ENCODE measurements around the gene VILL. TPM values are rescaled to one million over a fixed set of nuclear protein-coding genes. Genes with fewer than 3 reads are reported as not detected.

Gene VILL
- total RNA-seq, 1 experiment from 2014 or later, result 1.2 TPM

DNA sequence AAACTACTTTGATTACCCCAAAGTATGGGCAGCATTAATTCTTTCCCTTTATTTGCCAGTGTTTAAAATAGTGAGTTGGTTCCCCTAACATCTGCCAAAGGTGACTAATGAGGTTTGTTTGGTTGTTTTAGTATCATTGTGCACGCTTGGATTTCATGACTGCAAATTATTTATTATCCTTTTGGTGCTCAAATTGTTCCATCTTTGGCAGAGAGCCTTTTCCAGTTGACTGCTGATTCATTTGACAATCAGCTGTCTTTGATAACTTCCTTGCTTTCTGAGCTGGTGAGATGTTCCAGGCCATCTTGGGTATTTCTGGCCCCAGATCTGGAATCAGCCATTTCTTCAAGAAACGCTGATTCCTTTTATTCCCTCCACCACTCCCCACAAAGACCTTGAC lies 57.3 kb downstream of the VILL start:
- Histone ChIP-seq H3K4me1 (ENCODE audit: control insufficient read depth in 1 of 2, insufficient read depth in 2 of 2, low read length in 2 of 2) (no peaks in the 10 kb centered on the region), H3K27ac (ENCODE audit: low read depth, low read length) (no peak overlapping the region), H3K9me3 (ENCODE audit: control insufficient read depth in 1 of 2, insufficient read depth in 1 of 2, low read depth in 1 of 2, low read length in 2 of 2) (no peaks in the 10 kb centered on the region), H4K20me1 (ENCODE audit: insufficient read depth) (no peaks in the 10 kb centered on the region), H3K9me2 (ENCODE audit: insufficient read depth) (no peaks in the 10 kb centered on the region), H3K36me3 (ENCODE audit: control insufficient read depth in 1 of 2, insufficient read depth in 2 of 2, low read length in 2 of 2) (no peaks in the 10 kb centered on the region), H3K4me3 (replicated peaks in 1 of 2; ENCODE audit: low read depth in 1 of 2, low read length in 2 of 2) (no peak overlapping the region), H3K27me3 (ENCODE audit: insufficient read depth, low read length) (no peaks in the 10 kb centered on the region), H3K4me2 (ENCODE audit: low read length) (no peak overlapping the region), H3K9ac (ENCODE audit: low read length) (no peak overlapping the region), H2AFZ (ENCODE audit: low read depth, low read length, poor library complexity, severe bottlenecking) (no peak overlapping the region), H3K79me2 (ENCODE audit: insufficient read depth, low read length) (no peaks in the 10 kb centered on the region)
- BruUV-seq (replicated peaks), result no TSS peak
- ChIA-PET POLR2A (no interaction called here), RAD21 (ENCODE audit: low non-redundant PET in 1 of 2, low total read pairs in 2 of 2, uncharacterized antibody in 2 of 2, unreplicated experiment in 2 of 2) (no interaction called here), CTCF (no interaction called here)
- TF ChIP-seq, protein P1, sequence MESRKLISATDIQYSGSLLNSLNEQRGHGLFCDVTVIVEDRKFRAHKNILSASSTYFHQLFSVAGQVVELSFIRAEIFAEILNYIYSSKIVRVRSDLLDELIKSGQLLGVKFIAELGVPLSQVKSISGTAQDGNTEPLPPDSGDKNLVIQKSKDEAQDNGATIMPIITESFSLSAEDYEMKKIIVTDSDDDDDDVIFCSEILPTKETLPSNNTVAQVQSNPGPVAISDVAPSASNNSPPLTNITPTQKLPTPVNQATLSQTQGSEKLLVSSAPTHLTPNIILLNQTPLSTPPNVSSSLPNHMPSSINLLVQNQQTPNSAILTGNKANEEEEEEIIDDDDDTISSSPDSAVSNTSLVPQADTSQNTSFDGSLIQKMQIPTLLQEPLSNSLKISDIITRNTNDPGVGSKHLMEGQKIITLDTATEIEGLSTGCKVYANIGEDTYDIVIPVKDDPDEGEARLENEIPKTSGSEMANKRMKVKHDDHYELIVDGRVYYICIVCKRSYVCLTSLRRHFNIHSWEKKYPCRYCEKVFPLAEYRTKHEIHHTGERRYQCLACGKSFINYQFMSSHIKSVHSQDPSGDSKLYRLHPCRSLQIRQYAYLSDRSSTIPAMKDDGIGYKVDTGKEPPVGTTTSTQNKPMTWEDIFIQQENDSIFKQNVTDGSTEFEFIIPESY (IDR thresholded peaks at IDR 0.05; ENCODE audit: extremely low read depth, insufficient replicate concordance, low read length), result no peak
- no peak for TF ChIP-seq SP1 (IDR thresholded peaks at IDR 0.05; ENCODE audit: low read depth)
- TF ChIP-seq, protein P2, sequence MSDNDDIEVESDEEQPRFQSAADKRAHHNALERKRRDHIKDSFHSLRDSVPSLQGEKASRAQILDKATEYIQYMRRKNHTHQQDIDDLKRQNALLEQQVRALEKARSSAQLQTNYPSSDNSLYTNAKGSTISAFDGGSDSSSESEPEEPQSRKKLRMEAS (IDR thresholded peaks at IDR 0.05), result no peak
- no peak for TF ChIP-seq SIN3A (IDR thresholded peaks at IDR 0.05; ENCODE audit: low read depth)
- TF ChIP-seq YY1 (IDR thresholded peaks at IDR 0.05; ENCODE audit: extremely low read depth, insufficient replicate concordance, low read depth, low read length), result no peak
- no peak for TF ChIP-seq FOSL1 (IDR thresholded peaks at IDR 0.05; ENCODE audit: low read depth)
- TF ChIP-seq ELF1 (IDR thresholded peaks at IDR 0.05; ENCODE audit: borderline replicate concordance, low read depth), result no peak
- no peak for TF ChIP-seq SRF (IDR thresholded peaks at IDR 0.05; ENCODE audit: low read depth)
- TF ChIP-seq, protein P3, sequence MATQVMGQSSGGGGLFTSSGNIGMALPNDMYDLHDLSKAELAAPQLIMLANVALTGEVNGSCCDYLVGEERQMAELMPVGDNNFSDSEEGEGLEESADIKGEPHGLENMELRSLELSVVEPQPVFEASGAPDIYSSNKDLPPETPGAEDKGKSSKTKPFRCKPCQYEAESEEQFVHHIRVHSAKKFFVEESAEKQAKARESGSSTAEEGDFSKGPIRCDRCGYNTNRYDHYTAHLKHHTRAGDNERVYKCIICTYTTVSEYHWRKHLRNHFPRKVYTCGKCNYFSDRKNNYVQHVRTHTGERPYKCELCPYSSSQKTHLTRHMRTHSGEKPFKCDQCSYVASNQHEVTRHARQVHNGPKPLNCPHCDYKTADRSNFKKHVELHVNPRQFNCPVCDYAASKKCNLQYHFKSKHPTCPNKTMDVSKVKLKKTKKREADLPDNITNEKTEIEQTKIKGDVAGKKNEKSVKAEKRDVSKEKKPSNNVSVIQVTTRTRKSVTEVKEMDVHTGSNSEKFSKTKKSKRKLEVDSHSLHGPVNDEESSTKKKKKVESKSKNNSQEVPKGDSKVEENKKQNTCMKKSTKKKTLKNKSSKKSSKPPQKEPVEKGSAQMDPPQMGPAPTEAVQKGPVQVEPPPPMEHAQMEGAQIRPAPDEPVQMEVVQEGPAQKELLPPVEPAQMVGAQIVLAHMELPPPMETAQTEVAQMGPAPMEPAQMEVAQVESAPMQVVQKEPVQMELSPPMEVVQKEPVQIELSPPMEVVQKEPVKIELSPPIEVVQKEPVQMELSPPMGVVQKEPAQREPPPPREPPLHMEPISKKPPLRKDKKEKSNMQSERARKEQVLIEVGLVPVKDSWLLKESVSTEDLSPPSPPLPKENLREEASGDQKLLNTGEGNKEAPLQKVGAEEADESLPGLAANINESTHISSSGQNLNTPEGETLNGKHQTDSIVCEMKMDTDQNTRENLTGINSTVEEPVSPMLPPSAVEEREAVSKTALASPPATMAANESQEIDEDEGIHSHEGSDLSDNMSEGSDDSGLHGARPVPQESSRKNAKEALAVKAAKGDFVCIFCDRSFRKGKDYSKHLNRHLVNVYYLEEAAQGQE (IDR thresholded peaks at IDR 0.05; ENCODE audit: low read depth), result no peak
- no peak for TF ChIP-seq TCF7L2 (IDR thresholded peaks at IDR 0.05; ENCODE audit: borderline replicate concordance, extremely low read depth, insufficient read depth, insufficient read length)
- no peak for TF ChIP-seq RAD21 (IDR thresholded peaks at IDR 0.05; ENCODE audit: low read depth)
- TF ChIP-seq POLR2A (IDR thresholded peaks at IDR 0.05; ENCODE audit: borderline replicate concordance, extremely low read depth, insufficient read depth, insufficient read length), result no peak
- TF ChIP-seq EGR1 (IDR thresholded peaks at IDR 0.05; ENCODE audit: low read depth), result no peak
- TF ChIP-seq POLR2AphosphoS5 (IDR thresholded peaks at IDR 0.05; ENCODE audit: low read depth, low read length), result no peak
- TF ChIP-seq, protein P4, sequence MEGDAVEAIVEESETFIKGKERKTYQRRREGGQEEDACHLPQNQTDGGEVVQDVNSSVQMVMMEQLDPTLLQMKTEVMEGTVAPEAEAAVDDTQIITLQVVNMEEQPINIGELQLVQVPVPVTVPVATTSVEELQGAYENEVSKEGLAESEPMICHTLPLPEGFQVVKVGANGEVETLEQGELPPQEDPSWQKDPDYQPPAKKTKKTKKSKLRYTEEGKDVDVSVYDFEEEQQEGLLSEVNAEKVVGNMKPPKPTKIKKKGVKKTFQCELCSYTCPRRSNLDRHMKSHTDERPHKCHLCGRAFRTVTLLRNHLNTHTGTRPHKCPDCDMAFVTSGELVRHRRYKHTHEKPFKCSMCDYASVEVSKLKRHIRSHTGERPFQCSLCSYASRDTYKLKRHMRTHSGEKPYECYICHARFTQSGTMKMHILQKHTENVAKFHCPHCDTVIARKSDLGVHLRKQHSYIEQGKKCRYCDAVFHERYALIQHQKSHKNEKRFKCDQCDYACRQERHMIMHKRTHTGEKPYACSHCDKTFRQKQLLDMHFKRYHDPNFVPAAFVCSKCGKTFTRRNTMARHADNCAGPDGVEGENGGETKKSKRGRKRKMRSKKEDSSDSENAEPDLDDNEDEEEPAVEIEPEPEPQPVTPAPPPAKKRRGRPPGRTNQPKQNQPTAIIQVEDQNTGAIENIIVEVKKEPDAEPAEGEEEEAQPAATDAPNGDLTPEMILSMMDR (IDR thresholded peaks at IDR 0.05 in 2 of 3, conservative IDR thresholded peaks at IDR 0.05 in 1 of 3; ENCODE audit: borderline replicate concordance in 1 of 3, insufficient read depth in 1 of 3, low read depth in 2 of 3, low read length in 2 of 3), result no peak
- TF ChIP-seq, protein P5, sequence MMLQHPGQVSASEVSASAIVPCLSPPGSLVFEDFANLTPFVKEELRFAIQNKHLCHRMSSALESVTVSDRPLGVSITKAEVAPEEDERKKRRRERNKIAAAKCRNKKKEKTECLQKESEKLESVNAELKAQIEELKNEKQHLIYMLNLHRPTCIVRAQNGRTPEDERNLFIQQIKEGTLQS (IDR thresholded peaks at IDR 0.05), result no peak
- DNase-seq (ENCODE audit: low read depth, low spot score) (no peak), ATAC-seq (no peak)
- intact Hi-C loops (cut with micrococcal nuclease), result no loop called here
